Adipose tissue (tissue), 3 donors: Measurements from ENCODE around the gene PREB. TPM values are rescaled to one million over a fixed set of nuclear protein-coding genes. Genes with fewer than 3 reads are reported as not detected.

Experiments
- H3K27ac ChIP-seq: one replicate; pipeline ENCODE4 v1.5.1; 2013; ENCODE audit warnings: low read depth, low read length
- WGBS, 3 donors: extraction: QIAGEN DNeasy Blood & Tissue Kit; methylation state at CpG; one replicate each; pipeline ENCODE4 v1.1.7; 2013; 5-methylcytosine and 5-hydroxymethylcytosine counted together
- polyA plus RNA-seq, 3 donors: library from polyadenylated mRNA; stranded (reverse); fragments of 200-250 nt; gene quantifications; one replicate each; pipeline ENCODE4 v1.2.3, GENCODE V29; 2013
- donor health status: healthy with polysubstance abuse.
- donor health status: Bipolar disorder and iron deficiency.
- donor health status: healthy.

PREB gene
- polyA plus RNA-seq, 3 donors, result 51.7 to 66.5 (median 51.8) TPM

DNA sequence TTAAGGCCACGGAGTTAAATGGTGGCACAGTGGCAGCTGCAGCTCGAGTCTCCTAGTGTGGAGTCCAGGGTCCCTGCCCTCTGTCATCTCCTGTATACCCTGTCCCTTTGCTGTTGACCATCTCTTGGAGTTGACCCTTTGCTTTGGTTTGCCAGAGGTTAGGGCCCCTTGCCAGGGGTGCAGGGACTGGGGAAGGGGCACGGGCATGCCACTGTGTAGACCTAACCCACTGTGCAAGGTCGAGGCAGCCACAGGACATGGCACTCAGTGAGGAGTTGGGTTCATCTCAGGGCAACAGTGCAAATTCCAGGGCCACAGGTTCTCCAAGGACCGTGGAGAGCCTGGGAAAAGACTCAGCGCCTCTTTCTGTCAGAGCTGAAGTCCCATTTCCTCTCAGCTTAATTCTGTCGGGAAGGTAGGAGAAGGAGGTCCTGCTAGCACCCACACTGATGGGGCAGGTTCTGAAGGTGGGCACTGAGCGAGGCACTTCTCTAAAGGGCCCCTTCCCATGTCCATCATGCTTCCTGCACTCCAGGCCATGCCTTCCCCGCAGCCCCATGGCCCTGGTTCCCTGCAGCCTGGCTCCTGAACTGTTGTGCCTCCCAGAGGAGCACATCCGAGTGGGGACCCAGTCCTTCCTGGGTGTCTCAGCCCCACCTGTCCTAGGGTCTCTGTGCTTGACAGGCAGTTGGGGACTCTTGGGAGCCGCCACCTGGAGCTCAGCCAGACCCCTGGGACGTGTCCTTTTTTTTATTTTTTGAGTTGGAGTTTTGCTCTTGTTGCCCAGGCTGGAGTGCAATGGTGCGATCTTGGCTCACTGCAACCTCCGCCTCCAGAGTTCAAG is 45.1 kb downstream of the PREB start:
- H3K27ac ChIP-seq, result no peak overlapping the region
- 88 to 93% (median 93%) methylated on average over 14 of the region's 14 CpGs for WGBS, 3 donors

DNA sequence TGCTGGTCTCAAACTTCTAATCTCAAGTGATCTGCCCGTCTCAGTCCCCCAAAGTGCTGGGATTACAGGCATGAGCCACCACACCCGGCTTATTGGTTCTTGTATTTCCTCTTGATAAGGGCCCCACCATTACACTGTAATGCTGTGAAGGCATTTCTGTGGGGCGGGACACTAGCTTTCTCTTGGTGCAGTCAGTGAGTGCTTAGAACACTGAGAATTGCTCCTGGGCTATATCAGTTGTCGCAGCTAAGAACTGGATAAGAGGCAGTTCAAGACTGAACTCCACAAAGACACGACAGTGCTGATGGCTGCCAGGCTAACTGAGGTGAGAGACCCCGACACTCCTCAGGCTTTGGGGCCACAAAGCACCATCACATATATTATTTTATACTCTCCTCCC is 45.8 kb downstream of the PREB start:
- H3K27ac ChIP-seq, result no peak overlapping the region
- 90 to 94% (median 92%) methylated on average over 6 of the region's 6 CpGs for WGBS, 3 donors

DNA sequence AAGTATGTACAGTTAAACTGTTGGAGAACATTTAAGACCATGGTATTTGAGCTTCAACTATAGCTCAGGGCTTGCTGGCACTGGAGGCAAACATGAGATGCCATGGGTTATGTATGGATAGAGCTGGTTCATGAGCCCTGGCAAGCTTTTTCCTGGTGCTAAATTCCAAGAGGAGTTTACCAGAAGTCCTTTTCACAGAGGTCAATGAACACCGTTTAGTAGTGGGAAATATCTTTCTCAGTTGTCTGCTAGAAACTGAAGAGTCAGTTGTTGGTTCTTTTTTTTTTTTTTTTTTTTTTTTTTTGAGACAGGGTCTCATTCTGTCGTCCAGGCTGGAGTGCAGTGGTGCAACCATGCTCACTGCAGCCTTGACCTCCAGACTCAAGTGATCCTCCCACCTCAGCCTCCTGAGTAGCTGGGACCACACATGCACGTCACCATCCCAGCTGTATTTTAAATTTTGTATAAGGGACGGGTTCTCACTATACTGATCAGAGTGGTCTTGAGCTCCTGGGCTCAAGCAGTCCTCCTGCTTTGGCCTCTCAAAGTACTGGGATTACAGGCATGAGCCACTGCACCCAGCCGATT is 46.5 kb downstream of the PREB start:
- 83 to 90% (median 89%) methylated on average over 5 of the region's 5 CpGs for WGBS, 3 donors
- no peak overlapping the region for H3K27ac ChIP-seq

DNA sequence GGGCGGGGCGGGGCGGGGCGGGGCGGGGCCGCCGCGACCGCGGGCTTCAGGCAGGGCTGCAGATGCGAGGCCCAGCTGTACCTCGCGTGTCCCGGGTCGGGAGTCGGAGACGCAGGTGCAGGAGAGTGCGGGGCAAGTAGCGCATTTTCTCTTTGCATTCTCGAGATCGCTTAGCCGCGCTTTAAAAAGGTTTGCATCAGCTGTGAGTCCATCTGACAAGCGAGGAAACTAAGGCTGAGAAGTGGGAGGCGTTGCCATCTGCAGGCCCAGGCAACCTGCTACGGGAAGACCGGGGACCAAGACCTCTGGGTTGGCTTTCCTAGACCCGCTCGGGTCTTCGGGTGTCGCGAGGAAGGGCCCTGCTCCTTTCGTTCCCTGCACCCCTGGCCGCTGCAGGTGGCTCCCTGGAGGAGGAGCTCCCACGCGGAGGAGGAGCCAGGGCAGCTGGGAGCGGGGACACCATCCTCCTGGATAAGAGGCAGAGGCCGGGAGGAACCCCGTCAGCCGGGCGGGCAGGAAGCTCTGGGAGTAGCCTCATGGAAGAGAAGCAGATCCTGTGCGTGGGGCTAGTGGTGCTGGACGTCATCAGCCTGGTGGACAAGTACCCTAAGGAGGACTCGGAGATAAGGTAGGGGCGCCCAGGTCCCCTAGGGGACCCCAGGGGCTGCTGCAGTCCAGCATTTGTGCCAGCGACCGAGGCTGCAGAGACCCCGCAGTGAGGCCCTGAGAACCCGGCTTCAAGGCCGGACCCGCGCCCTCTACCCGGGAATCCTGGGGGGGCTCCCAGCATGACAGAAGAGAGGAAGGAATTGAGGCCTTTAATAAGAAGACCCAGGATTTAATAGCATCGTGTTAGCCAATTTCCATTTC is 47.5 kb downstream of the PREB start, which contains the start of gene KHK:
KHK (plus strand) TSS at position 49 of the 870 bp plus-strand sequence; CDS start at position 537, 488 bp downstream.
- no peak within 1 kb of the TSS for H3K27ac ChIP-seq
- 4 to 14% (median 13%) methylated on average over 51 to 54 of the region's 54 CpGs for WGBS, 3 donors

DNA sequence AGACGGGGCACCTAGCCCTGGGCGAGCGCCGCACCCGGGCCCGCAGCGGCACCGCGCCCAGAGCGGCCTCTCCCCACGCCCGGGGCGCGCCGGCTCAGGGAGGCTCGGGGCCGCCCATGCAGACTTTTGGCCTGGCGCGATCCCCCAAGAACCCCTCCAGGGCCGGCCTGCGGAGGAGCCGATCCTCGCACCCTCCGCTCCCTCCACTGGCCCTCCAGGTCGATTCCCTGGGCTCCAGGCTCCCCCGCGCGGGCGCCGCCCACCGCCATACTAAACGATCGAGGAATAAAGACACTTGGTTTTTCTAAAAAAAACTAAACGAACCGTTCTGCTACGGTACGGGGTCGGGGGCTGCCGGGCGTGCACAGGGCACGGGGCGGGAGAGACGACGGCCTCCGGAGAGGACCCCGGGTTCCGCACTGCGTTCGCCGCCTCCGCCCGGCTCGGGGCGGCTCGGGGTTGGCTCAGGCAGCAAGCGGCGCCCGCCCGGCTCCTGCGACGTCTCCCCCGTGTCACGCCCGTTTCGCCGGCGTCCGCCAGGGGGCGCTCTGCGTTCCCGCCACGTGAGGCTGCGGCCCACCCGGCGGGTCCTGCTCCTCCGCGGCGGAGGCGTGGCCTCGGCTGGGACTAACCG is 48.2 kb downstream of the PREB start:
- WGBS, 3 donors, result 0 to 1% (median 1%) methylated on average over 55 to 78 of the region's 81 CpGs
- no peak overlapping the region for H3K27ac ChIP-seq

DNA sequence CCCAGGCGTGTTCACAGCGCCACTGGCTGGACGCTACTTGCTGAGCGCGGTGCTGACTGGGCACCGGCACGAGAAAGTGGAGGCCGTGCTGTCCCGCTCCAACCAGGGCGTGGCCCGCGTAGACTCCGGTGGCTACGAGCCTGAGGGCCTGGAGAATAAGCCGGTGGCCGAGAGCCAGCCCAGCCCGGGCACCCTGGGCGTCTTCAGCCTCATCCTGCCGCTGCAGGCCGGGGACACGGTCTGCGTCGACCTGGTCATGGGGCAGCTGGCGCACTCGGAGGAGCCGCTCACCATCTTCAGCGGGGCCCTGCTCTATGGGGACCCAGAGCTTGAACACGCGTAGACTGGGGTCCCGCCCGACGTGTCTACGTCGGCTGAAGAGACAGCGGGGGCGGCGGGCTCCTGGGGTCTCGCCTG is 48.8 kb downstream of the PREB start:
- H3K27ac ChIP-seq, result no peak overlapping the region
- WGBS, 3 donors, result 1 to 2% (median 2%) methylated on average over 29 to 38 of the region's 38 CpGs

DNA sequence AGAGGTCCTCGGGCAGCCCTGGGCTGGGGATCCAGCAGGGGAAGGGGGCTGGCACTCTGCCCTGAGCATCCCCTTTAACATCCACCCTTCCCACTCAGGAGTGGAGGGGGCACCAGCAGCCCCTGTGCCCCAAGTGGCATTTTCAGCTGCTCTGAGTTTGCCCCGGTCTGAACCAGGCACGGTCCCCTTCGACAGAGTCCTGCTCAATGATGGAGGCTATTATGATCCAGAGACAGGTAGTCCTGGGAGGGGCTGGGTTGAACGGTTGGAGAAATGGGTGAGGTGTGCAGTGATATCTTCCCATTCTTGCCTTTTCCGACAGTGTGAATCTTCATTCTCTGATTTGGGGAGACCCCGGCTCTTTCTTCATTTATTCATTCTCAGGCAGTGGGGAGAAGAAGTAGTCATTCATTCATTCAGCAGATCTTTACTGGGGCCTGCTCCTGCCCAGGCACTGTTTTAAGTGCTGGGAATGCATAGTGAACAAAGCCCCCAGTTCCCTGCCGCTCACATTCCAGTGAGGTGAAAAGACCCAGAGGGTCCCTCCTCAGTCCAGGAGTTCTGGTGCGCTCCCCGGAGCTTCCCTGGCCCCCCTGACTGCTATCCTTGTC is 49.3 kb downstream of the PREB start:
- 53 to 63% (median 62%) methylated on average over 10 of the region's 10 CpGs for WGBS, 3 donors
- no peak overlapping the region for H3K27ac ChIP-seq

DNA sequence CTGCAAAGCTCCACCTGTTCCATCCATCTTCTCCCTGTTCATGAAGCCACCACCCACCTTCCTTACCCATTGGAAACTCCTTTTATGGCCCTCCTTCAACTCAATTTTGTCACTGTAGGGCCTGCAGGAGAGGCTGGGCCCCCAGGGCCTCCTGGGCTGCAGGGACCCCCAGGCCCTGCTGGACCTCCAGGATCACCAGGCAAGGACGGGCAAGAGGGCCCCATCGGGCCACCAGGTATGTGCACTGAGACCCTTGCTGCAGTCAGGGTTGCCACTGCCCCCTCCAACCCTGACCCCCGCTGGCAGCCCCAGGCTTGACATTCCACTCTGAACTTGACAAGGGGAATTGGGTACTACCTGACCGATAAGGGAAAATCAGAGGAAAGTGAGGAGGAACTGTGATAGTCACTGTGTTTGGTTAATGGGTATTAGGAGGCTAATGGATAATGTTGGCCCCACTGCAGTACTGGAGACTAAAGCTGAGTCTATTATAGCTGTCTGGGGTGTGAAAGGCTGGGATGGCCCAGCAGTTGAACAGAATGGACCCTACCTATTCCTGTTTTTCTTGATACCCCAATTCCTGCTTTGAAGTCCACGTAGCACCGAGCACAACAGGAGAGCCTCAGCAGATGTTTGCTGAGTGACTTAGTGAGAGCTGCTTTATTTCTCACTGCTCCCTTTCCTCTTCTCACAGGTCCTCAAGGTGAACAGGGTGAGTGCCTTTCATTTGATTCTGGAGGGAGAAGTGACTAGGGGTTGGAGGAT is 50.0 kb downstream of the PREB start:
- WGBS, 3 donors, result 84 to 88% (median 87%) methylated on average over 6 of the region's 6 CpGs
- no peak overlapping the region for H3K27ac ChIP-seq

DNA sequence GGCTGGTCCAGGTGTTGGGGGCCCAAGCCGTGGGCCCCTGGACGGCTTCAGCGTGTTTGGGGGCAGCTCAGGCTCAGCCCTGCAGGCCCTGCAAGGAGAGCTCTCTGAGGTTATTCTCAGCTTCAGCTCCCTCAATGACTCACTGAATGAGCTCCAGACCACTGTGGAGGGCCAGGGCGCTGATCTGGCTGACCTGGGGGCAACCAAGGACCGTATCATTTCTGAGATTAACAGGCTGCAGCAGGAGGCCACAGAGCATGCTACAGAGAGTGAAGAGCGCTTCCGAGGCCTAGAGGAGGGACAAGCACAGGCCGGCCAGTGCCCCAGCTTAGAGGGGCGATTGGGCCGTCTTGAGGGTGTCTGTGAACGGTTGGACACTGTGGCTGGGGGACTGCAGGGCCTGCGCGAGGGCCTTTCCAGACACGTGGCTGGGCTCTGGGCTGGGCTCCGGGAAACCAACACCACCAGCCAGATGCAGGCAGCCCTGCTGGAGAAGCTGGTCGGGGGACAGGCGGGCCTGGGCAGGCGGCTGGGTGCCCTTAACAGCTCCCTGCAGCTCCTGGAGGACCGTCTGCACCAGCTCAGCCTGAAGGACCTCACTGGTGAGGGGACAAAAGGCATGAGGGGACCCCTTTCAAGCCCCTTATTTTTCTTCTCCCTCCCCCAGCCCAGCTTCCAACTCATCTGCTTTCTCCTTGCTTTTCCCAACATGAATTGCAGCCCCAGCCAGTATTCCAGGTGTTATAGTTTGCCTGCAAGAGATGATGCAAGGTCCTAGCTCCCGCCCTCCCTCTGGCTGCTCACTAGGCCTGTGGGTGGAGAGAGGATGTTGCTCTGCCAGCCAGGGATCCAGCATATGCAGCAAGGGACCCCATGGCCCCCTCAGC is 50.8 kb downstream of the PREB start:
- 86 to 94% (median 94%) methylated on average over 19 to 20 of the region's 20 CpGs for whole genome bisulfite sequencing, 3 donors
- no peak overlapping the region for H3K27ac ChIP-seq

DNA sequence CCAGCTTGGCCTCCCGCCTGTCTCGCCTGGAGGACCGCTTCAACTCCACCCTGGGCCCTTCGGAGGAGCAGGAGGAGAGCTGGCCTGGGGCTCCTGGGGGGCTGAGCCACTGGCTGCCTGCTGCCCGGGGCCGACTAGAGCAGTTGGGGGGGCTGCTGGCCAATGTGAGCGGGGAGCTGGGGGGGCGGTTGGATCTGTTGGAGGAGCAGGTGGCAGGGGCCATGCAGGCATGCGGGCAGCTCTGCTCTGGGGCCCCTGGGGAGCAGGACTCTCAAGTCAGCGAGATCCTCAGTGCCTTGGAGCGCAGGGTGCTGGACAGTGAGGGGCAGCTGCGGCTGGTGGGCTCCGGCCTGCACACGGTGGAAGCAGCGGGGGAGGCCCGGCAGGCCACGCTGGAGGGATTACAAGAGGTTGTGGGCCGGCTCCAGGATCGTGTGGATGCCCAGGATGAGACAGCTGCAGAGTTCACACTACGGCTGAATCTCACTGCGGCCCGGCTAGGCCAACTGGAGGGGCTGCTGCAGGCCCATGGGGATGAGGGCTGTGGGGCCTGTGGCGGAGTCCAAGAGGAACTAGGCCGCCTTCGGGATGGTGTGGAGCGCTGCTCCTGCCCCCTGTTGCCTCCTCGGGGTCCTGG is 51.5 kb downstream of the PREB start:
- no peak overlapping the region for H3K27ac ChIP-seq
- WGBS, 3 donors, result 89 to 90% (median 90%) methylated on average over 25 to 27 of the region's 27 CpGs

DNA sequence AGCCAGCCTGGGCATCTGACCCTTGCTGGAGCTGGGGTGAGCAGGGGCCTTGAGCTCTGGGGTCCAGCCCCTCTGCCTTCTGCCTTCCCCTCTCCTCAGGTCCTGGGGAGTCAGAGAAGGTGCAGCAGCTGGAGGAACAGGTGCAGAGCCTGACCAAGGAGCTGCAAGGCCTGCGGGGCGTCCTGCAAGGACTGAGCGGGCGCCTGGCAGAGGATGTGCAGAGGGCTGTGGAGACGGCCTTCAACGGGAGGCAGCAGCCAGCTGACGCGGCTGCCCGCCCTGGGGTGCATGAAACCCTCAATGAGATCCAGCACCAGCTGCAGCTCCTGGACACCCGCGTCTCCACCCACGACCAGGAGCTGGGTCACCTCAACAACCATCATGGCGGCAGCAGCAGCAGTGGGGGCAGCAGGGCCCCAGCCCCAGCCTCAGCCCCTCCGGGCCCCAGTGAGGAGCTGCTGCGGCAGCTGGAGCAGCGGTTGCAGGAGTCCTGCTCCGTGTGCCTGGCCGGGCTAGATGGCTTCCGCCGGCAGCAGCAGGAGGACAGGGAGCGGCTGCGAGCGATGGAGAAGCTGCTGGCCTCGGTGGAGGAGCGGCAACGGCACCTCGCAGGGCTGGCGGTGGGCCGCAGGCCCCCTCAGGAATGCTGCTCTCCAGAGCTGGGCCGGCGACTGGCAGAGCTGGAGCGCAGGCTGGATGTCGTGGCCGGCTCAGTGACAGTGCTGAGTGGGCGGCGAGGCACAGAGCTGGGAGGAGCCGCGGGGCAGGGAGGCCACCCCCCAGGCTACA is 52.3 kb downstream of the PREB start:
- no peak overlapping the region for H3K27ac ChIP-seq
- WGBS, 3 donors, result 89 to 90% (median 89%) methylated on average over 33 to 38 of the region's 38 CpGs

Other genes starting within 250 kb of the PREB start
- gene MAPRE3, start 164.0 kb downstream of the PREB start, polyA plus RNA-seq, result 10 to 100 TPM; 12.6 to 44.6 (median 23.8) TPM
- gene TMEM214, start 101.7 kb downstream of the PREB start, polyA plus RNA-seq, result 10 to 100 TPM; 48.7 to 78.3 (median 55.6) TPM
- 10 to 100 TPM in 1 of 3 donors, 1 to 10 TPM in 2; 7.4 to 11.2 (median 7.8) TPM for gene AGBL5, start 83.0 kb downstream of the PREB start, polyA plus RNA-seq
- gene OST4, start 63.0 kb downstream of the PREB start, polyA plus RNA-seq, result 100 to 1,000 TPM; 219 to 750 (median 448) TPM
- gene EMILIN1, start 56.0 kb downstream of the PREB start, polyA plus RNA-seq, result 10 to 100 TPM in 2 of 3 donors, 1 to 10 TPM in 1; 9.5 to 57.4 (median 33.6) TPM
- gene KHK, start 47.9 kb downstream of the PREB start, polyA plus RNA-seq, result 10 to 100 TPM in 1 of 3 donors, 1 to 10 TPM in 2; 1.8 to 12.9 (median 4.4) TPM
- 10 to 100 TPM in 1 of 3 donors, 1 to 10 TPM in 2; 3.3 to 12.7 (median 5.0) TPM for gene CGREF1, start 15.5 kb downstream of the PREB start, polyA plus RNA-seq
- gene ABHD1, start 10.8 kb downstream of the PREB start, polyA plus RNA-seq, result 1 to 10 TPM in 2 of 3 donors, under 1 TPM in 1; 0.79 to 1.4 (median 1.2) TPM
- not detected for gene PRR30, start 4.8 kb upstream of the PREB start, polyA plus RNA-seq
- gene TCF23, start 14.4 kb upstream of the PREB start, polyA plus RNA-seq, result under 1 TPM; 0.01 to 0.22 (median 0.18) TPM
- gene ATRAID, start 77.4 kb upstream of the PREB start, polyA plus RNA-seq, result 100 to 1,000 TPM in 2 of 3 donors, 10 to 100 TPM in 1; 93.7 to 176 (median 170) TPM
- gene SLC5A6, start 77.6 kb upstream of the PREB start, polyA plus RNA-seq, result 100 to 1,000 TPM in 1 of 3 donors, 10 to 100 TPM in 2; 23.4 to 287 (median 33.4) TPM
- gene CAD, start 82.7 kb upstream of the PREB start, polyA plus RNA-seq, result 10 to 100 TPM; 11.1 to 18.6 (median 15.9) TPM
- gene SLC30A3, start 128.4 kb upstream of the PREB start, polyA plus RNA-seq, result under 1 TPM; 0.08 to 0.22 (median 0.22) TPM
- under 1 TPM in 1 of 3 donors, not detected in 2; 0.07 TPM for gene DNAJC5G, start 140.8 kb upstream of the PREB start, polyA plus RNA-seq
- 1 to 10 TPM in 1 of 3 donors, under 1 TPM in 2; 0.03 to 1.3 (median 0.90) TPM for gene TRIM54, start 147.8 kb upstream of the PREB start, polyA plus RNA-seq
- gene UCN, start 173.8 kb upstream of the PREB start, polyA plus RNA-seq, result 1 to 10 TPM in 2 of 3 donors, under 1 TPM in 1; 0.83 to 1.8 (median 1.7) TPM
- 100 to 1,000 TPM in 1 of 3 donors, 10 to 100 TPM in 2; 39.8 to 103 (median 76.3) TPM for gene MPV17, start 188.5 kb upstream of the PREB start, polyA plus RNA-seq
- 10 to 100 TPM; 18.0 to 23.9 (median 21.4) TPM for gene GTF3C2, start 222.1 kb upstream of the PREB start, polyA plus RNA-seq
- 10 to 100 TPM; 37.7 to 42.5 (median 40.6) TPM for gene EIF2B4, start 235.7 kb upstream of the PREB start, polyA plus RNA-seq
- 100 to 1,000 TPM in 2 of 3 donors, 10 to 100 TPM in 1; 49.3 to 104 (median 101) TPM for gene SNX17, start 236.0 kb upstream of the PREB start, polyA plus RNA-seq
- 10 to 100 TPM in 2 of 3 donors, 1 to 10 TPM in 1; 8.6 to 19.9 (median 12.5) TPM for gene ZNF513, start 246.1 kb upstream of the PREB start, polyA plus RNA-seq